ENCODE results near the gene PRKN.

The PRKN gene

GRCh38 chr6:162613310-162613709 is 114.3 kb downstream of the PRKN start:
- DNase-seq: no peak

- no peak for DNase-seq
Measured at GRCh38 chr6:162612613-162613012, 115.0 kb downstream of the PRKN start.

- no peak for DNase-seq
Measured at GRCh38 chr6:162610351-162610750, 117.2 kb downstream of the PRKN start.

- no peak for DNase-seq
Measured at GRCh38 chr6:162605881-162606280, 121.7 kb downstream of the PRKN start.

GRCh38 chr6:162603231-162604015 is 124.1 kb downstream of the PRKN start:
- DNase-seq: no peak

- DNase-seq: no peak
Measured at GRCh38 chr6:162602759-162603158, 124.8 kb downstream of the PRKN start.

GRCh38 chr6:162596676-162597075 is 130.9 kb downstream of the PRKN start:
- no peak for DNase-seq

GRCh38 chr6:162591517-162591916 is 136.0 kb downstream of the PRKN start:
- no peak for DNase-seq

- DNase-seq: no peak
Measured at GRCh38 chr6:162581988-162582780, 145.4 kb downstream of the PRKN start.

GRCh38 chr6:162580619-162581018 is 146.9 kb downstream of the PRKN start:
- DNase-seq: no peak

GRCh38 chr6:162576016-162576415 is 151.6 kb downstream of the PRKN start:
- DNase-seq: no peak

- DNase-seq: no peak
Measured at GRCh38 chr6:162572240-162572639, 155.3 kb downstream of the PRKN start.

- DNase-seq: no peak
Measured at GRCh38 chr6:162568266-162568665, 159.3 kb downstream of the PRKN start.

GRCh38 chr6:162562041-162562440 is 165.5 kb downstream of the PRKN start:
- no peak for DNase-seq

GRCh38 chr6:162560891-162561290 is 166.7 kb downstream of the PRKN start:
- DNase-seq: no peak

GRCh38 chr6:162554531-162554930 is 173.0 kb downstream of the PRKN start:
- no peak for DNase-seq

GRCh38 chr6:162546905-162547304 is 180.7 kb downstream of the PRKN start:
- DNase-seq: no peak

GRCh38 chr6:162543221-162543620 is 184.3 kb downstream of the PRKN start:
- DNase-seq: no peak

GRCh38 chr6:162541019-162541601 is 186.5 kb downstream of the PRKN start:
- DNase-seq: no peak

- no peak for DNase-seq
Measured at GRCh38 chr6:162539321-162539720, 188.2 kb downstream of the PRKN start.

- DNase-seq: no peak
Measured at GRCh38 chr6:162538643-162539064, 188.9 kb downstream of the PRKN start.

- no peak for DNase-seq
Measured at GRCh38 chr6:162533009-162533400, 194.6 kb downstream of the PRKN start.

GRCh38 chr6:162532283-162533008 is 195.1 kb downstream of the PRKN start:
- no peak for DNase-seq

Data from stimulated activated CD4-positive, alpha-beta T cell treated with anti-CD3 and anti-CD28 coated beads, Interleukin-4, amount 100 ng/mL, for 24 hours (primary cell).